GM20431 (cell line): ENCODE data around the gene PLEKHH2.
"Not testable (repeated sequence)": the region's sequence is repeated elsewhere in the genome, so short reads cannot be mapped to it uniquely, and the experiment has no call there.

Experiments
- in situ Hi-C: fragments of 300-500 bp; cut with MseI, MboI; formaldehyde crosslinking; loops from one replicate; pipeline ENCODE4 v1.15.0; 2020; ENCODE audit warnings: low sequenced_read_pairs; ENCODE audit not compliant: unreplicated experiment

PLEKHH2 gene

DNA sequence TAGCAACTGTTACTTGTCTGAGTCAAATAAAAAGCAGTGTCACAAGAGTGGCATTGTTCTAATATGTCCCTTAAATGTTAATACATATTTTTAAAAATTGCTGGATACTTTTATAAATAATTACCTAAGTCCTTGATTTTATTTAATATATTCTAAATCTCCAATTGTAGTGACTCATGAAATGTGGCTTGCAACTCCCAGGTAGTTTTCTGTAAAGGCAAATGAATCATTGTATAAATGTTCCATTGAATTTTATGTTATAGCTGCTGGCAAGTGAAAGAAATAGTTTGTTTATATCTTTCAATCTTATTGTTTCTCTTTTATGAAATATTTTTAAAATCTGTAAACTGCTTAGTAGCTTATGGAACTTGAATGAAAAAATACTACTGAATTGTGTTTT, 71.8 kb downstream of the PLEKHH2 start:
- in situ Hi-C loops: no loop called here

- in situ Hi-C loops: no loop called here
Measured at GRCh38 chr2:43710866-43711265, 73.8 kb downstream of the PLEKHH2 start.

DNA sequence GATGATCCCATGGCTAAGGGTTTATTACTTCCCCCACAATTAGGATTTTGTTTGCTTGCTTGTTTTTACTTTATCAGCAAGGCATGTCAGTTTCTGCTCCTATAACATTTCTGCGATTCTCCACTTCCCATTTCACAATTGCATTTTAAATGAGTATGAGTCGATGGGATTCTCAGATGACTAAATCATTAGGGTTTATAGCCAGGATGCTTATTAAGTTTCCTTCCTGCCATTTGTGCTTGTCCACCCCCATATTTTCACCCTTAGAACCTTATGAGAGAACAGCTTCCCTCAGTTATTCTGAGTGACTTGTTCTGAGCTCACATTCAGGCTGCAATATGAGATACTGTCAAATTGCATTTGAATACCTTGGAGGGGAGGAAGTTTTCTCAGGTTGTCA, 77.1 kb downstream of the PLEKHH2 start:
- in situ Hi-C loops: no loop called here

DNA sequence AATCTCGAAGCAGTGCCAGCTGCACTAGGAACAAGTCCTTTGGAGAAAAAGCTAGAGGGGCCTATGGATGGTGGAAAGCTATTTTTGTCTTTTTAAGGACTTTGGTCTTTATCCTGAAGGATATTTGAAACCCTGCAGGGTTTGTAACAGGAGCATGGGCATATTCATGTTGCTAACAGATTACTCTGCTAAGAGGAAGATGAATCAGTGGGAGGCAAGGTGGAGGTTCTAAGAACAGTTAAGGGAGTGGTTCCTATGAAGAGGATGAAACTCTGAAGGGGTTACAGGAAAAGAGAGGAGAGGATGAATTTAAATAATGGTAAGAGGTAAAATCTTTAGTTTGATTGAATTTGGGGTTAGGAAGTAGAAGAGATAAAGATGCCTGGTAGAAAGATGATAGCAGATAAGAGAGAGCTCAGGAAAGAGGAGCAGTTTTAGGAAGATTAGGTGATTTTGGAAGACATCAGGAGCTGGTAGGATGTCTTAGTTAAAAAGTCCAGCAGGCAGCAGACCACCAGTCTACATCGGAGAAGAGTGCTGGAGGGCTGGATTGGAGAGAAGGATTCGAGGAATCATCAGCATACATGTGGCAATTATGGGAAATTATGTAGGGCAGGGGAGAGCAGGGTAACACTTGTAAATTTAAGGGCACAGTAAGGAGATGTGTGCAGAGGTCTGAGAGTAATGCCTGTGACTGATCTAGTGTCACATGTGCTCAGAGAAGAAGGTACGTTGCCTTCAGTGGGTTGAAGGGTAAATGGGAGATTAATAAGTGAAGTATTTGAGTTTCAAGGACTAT, 78.4 kb downstream of the PLEKHH2 start:
- in situ Hi-C loops: no loop called here

DNA sequence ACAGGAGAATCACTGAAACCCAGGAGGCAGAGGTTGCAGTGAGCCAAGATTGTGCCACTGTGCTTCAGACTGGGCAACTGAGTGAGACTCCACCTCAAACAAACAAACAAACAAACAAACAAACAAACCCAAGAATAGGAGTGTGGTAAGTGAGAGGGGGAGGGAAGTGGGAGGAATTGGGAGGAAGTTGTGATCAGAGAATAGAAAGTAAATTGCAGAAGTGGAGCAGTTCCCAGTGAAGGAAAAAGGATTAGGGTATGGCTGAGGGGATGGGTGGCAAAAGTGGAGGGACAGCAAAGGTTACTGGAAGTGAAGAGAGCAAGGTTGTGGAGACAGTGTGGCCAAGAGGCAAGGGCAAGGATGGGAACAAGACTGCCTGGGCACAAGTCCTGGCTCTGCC, 80.3 kb downstream of the PLEKHH2 start:
- in situ Hi-C loops: no loop called here

DNA sequence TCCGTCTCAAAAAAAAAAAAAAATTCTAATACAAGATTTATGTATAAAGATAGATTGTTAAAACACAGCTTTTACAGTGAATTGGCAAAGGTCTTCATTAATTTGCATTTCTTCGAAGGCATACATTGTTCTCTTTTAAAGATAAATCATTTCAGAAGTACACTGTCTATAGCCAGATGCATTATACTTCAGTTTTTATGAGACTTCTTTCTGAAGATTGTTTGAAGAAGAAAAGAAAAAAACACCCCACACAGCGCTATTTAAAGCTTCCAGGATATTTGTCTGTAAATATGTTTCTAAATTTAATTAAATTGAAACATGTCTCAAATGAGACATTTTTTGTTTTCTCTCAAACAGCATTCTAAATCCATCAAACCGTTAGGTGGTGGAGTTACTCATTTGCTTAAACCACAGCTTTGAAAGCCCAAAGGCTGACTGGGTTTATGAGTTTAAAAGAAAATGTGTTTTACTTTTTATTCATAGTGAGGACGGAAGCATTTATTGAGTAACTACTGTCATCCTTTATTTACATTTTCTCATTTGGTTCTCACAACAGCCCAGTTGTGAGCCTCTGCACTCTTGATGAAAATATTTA, 81.6 kb downstream of the PLEKHH2 start:
- in situ Hi-C loops: no loop called here

DNA sequence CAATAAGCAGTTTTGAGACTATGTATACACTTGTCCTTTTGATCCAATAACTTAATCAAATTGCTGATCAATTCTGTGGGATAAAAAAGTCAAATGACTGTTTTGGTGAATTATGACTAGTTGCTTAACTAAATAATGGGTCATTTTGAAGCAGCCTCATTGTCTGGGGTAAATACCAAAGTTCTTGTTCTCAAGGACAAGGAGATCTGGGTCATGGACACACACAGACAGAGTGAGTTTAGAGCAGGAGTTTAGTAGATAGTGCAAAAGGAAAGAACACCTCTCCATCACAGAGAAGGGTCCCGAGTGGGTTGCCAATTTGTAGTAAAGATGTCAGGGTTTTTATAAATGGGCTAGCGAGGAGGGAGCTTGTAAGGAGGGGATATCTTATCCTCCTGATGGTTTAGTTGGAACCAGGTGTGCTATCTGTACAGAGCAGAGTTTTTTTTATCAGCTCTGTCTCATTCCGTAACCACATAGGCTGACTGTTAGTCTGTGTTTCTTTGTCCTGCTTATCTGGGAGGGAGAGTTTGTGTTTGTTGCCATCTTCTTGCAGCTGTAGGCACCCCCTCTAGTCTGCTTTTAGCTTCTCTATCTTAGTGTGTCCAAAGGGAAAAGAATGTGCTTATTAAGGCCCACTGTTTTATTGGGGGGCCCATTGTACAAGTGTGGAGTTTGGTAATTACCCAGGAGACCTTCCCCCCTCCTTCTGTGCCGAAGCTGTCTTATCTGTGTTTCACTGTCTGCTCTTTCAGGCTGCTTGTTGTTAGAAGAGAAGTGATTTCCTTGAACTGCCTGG, 87.9 kb downstream of the PLEKHH2 start:
- in situ Hi-C loops: no loop called here

DNA sequence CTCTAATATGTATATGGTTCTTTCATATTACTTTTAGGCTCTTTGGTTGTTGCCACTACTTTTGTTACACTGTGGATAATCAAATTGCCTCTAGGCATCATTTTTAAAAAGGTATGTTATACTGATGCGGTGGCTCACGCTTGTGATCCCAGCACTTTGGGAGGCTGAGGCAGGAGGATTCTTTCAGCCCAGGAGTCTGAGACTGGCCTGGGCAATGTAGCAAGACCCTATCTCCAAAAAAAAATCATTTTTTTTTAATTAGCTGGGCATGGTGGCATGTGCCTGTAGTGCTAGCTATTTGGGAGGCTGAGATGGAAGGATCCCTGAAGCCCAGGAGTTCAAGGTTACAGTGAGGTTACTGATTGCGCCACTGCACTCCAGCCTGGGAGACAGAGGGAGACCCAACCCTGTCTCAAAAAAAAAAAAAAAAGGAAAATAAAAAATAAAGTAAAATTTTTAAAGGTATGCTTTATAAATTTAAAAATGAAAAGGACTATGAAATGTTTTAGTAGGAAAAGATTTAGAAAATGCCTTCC, 88.7 kb downstream of the PLEKHH2 start:
- in situ Hi-C loops: no loop called here

DNA sequence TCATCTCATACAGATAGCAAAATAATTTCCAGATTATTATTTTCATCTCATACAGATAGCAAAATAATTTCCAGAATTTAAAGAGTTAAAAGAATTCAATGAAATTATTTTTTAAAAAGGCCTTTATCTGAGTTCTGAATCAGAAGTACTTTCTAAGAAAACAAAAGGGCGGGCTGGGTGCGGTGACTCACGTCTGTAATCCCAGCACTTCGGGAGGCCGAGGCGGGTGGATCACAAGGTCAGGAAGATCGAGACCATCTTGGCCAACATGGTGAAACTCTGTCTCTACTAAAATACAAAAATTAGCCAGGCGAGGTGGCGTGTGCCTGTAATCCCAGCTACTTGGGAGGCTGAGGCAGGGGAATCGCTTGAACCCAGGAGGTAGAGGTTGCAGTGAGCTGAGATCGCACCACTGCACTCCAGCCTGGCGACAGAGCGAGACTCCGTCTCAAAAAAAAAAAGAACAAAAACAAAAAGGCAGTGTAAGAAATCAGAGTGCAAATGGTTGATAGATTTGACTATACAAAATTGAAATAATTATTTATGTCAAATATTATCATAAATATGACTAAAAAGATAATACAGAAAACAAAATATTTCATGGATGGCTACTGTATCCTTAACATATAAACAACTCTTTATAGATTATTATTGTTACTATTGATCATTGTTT, 90.0 kb downstream of the PLEKHH2 start:
- in situ Hi-C loops: not testable (repeated sequence)

GRCh38 chr2:43727634-43728014, 90.6 kb downstream of the PLEKHH2 start:
- in situ Hi-C loops: no loop called here

GRCh38 chr2:43729491-43730174, 92.6 kb downstream of the PLEKHH2 start:
- in situ Hi-C loops: no loop called here

DNA sequence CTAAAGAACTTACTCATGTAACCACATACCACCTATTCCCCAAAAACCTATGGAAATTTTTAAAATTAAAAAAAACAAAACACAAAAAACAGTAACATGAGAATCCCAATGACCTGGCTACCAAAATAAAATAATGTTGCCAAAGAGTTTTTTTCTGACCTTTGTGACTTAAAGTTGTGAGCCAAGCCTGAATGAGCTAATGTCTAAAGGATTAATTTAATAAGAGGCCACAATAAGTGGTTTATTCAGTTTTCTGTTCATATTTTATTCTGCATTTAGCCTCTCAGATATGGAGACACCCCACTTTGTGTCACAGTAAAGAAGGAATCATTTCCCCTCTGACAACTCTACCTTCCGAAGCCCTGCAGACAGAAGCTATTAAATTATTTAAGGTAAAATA, 94.2 kb downstream of the PLEKHH2 start:
- in situ Hi-C loops: no loop called here

DNA sequence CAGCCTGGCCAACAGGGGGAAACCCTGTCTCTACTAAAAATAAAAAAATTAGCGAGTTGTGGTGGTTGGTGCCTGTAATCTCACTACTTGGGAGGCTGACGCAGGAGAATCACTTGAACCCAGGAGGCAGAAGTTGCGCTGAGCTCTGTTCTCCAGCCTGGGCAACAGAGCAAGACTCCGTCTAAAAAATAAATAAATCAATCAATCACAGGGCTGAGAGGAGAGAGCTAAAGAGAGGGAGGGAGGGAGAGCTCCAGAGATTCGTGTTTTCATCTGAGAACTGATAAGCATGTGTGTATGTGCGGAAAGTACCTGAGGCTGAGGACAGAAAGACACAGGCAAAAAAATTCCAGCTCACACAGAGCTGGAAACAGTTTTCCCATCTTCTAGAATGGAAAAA, 99.6 kb downstream of the PLEKHH2 start:
- in situ Hi-C loops: no loop called here

DNA sequence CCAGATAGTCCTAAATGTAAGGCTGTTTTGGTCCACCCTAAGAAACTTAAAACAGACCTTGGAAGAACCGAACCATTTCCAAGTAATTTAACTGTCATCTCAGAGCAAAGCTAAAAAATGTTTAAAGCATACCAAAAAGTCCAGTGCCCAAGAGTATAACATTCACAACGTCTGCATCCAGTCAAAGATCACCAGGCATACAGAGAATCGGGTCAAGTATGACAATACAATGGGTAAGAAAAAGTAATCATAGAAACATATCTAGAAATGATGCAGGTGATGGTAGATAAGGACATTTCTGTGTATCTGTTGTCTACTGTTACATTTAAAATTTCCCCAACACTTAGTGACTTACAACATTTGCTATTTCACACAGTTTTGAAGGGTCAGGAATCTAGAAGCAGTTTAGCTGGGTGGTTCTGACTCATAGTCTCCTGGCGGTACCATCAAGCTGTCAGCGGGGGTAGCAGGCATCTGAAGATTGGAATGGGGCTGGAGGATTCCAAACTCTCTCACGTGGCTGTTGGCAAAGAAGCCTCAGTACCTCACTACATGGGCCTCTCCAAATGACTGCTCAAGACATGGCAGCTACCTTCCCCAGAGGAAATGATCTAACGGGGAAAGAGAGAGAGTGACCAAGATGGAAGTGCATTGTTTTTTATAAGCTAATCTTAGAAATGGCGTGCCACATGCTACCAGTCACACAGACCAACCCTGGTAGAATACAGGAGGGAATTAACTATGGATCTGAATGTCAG, 100.2 kb downstream of the PLEKHH2 start:
- in situ Hi-C loops: no loop called here

- in situ Hi-C loops: no loop called here
Measured at GRCh38 chr2:43737855-43738254, 100.8 kb downstream of the PLEKHH2 start.

- in situ Hi-C loops: no loop called here
Measured at GRCh38 chr2:43738257-43738656, 101.2 kb downstream of the PLEKHH2 start.

DNA sequence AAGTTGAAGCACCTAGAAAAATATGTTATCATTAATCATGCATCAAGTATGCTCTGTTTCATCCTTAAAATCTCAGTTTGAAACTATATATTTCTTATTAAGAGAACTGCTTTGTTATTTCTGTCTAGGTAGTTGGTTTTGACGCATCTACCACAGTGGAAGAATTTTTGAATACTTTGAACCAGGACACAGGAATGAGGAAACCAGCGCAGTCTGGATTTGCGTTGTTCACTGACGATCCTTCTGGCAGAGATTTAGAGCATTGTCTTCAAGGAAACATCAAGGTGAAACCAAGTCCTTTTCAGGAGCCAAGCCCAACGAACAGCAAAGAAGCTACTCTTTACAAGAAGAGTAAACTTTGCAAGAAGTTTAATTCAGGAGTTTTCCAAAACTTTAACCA, 106.6 kb downstream of the PLEKHH2 start:
- in situ Hi-C loops: no loop called here

DNA sequence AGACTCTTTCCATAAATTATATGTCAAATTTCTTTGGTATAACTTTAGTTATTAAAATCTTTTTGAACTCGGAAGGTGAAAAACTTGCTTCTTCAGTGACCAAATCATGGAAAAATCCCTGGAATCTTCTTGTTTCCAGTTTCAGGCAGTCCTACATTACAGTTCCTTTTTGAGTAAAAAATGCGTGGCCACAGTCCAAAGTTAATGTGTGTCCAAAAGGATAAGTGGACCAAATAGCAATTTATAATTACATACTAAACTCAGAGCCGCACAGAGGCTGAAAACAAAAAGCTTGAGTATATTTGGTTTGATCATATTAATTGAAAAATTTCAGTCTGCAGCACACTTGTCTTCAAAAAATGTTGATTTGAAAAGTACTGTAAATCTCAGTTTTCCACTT, 108.4 kb downstream of the PLEKHH2 start:
- in situ Hi-C loops: no loop called here

GRCh38 chr2:43748333-43748732, 111.3 kb downstream of the PLEKHH2 start:
- in situ Hi-C loops: no loop called here
